Tibial nerve (tissue), 4 donors: ENCODE measurements around the gene ZBTB32.

Source experiments
- CTCF ChIP-seq, 5 experiments: fragments of 200-600 bp in 3 of 5; fragments of 450-650 bp in 2 of 5; sonication (generic) in 3 of 5; IDR thresholded peaks; one replicate each; pipeline ENCODE4 v1.5.1; 2016 to 2019; ENCODE audit warnings: antibody characterized with exemption in 5 of 5, mild to moderate bottlenecking in 3 of 5, moderate library complexity in 2 of 5
- EP300 ChIP-seq, 2 donors: sonication (generic); formaldehyde crosslinking; IDR thresholded peaks; one replicate each; pipeline ENCODE4 v1.6.1; 2017; ENCODE audit warnings: antibody characterized with exemption in 2 of 2, mild to moderate bottlenecking in 1 of 2

GRCh38 chr19:35715981-35716800 is 11.8 kb downstream of the ZBTB32 start:
- TF ChIP-seq EP300 (IDR thresholded peaks at IDR 0.05) (no peak), CTCF (IDR thresholded peaks at IDR 0.05) (no peak)
